Measurements from ENCODE around the gene TTC14. TPM values are rescaled to one million over a fixed set of nuclear protein-coding genes. Genes with fewer than 3 reads are reported as not detected.

The TTC14 gene
- total RNA-seq: 22.2 and 42.0 TPM in 2 replicates

GRCh38 chr3:180601688-180602666 is at the start of gene TTC14:
TSS of gene TTC14 (plus strand) at chr3:180602163. CDS start at chr3:180602262, 99 bp downstream.

Other genes with a start within 250 kb of the TTC14 start
- gene CCDC39, start 77.3 kb downstream of the TTC14 start, total RNA-seq: under 0.01 TPM in 1 of 2 replicates, not detected in the other